Right kidney (tissue), 1 donor: ENCODE measurements around the gene RPL28.
"Not testable (repeated sequence)": the region's sequence is repeated elsewhere in the genome, so short reads cannot be mapped to it uniquely, and the experiment has no call there.

Experiments
- DNase-seq: peaks from one replicate; pipeline ENCODE4 v3.0.0-alpha.2; 2016

The RPL28 gene

DNA sequence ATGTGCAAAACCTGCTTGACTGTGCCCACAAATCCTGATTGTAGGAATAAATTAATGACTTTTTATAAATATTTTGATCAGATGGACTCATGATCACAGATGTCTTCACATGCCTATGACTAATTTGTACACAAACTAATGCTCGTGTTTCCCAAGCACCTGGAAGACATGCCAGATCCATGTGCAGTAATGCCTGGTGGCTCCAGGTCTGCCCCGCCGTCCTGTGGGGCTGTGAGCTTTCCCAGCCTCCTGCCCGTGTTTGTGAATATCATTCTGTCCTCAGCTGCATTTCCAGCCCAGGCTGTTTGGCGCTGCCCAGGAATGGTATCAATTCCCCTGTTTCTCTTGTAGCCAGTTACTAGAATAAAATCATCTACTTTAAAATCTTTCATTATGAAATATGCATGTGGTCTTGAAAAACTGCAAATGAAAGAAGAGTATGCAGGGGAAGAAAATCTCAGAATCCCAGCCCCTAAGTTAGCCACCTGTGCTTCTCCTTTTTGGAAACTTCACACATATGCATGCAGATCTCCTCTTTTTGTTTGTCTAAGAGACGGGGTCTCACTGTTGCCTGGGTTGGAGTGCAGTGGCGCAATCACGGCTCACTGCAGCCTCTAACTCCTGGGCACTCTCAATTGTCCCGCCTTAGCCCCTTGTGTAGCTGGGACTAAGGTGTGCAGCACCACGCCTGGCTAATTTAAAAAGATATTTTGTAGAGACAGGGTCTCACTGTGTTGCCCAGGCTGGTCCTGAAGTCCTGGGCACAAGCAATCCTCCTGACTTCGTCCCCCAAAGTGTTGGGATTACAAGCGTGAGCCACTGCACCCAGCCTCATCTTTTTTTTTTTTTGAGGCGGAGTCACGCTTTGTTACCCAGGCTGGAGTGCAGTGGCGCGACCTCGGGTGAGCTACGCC is 6.2 kb downstream of the RPL28 start:
- no peak for DNase-seq

GRCh38 chr19:55392820-55393761 is 7.4 kb downstream of the RPL28 start:
- no peak for DNase-seq

GRCh38 chr19:55398200-55398925 is 12.6 kb downstream of the RPL28 start:
- DNase-seq, result no peak

DNA sequence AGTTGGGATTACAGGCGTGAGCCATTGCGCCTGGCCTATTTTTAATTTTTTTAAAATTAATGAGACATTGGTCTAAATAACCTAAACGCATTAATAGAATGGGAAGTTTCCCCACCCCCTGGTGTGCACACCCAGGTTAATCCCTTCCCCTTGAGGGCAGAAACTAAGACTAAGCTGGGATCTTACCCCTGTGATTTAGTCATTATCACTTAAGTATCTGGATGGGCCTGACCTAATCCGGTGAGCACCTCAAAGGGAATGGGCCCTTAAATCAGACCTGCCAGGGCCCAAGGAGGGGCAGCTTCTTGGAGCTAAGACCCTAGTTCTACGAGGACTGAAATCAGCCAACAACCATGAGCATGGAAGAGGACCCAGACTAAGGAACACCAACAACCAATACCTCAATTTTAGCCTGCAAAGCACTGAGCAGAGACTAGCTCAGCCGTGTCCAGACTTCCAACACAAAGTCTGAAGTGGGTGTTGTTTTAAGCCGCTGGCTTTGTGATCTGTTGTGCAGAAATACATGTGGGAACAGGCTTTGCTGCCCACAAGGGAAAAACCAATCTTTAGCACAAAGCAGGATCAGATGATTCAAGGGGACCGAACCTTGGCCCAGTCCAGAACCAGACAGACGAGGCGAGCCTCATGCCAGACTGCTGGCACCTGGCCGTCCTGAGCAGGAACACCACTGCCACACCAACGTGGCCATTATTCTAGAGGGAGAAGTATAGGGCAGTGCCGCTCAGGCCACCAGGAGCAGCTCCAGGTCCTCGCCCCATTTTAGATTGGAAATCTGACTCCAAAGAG is 14.8 kb downstream of the RPL28 start:
- no peak for DNase-seq

DNA sequence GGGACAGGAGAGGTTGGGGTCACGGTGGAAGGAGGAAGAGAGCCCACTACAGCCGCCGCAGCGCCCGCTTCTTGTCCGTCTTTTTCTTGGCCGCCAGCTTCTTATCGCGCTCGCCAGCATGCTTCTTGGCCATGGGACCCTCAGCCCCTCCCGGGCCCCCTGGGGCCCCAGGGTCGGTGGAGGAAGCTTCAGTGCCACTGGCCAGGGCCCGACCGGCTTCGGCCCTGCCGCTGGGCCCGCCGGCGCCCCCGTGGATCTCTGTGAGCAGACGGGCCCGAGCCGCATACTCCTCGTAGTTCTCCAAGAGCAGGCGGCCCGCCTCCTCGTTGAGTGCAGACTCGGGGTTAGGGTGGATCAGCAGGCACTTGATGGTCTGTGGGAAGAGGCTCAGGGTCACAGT is 15.7 kb downstream of the RPL28 start:
- not testable (repeated sequence) for DNase-seq

GRCh38 chr19:55402509-55402908 is 16.8 kb downstream of the RPL28 start:
- DNase-seq, result no peak

DNA sequence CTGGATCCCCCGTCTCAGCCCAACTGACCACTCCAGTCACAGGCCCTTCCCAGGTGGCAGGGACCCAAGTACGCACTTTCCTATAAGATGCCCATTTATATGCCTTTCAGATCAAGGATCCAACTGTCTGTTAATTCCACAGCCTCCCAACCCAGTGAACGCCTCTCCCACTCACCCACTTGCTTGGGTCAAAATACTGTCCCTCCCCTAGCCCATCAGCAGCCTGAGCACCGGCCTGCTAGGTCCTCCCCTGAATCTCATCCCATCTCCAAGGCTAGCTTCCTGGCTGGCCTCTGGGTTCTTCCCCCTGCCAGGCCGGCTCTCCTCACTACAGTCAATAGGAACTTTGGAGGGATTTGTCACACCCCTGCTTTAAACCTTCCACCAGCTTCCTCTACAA is 19.9 kb downstream of the RPL28 start:
- DNase-seq, result no peak

GRCh38 chr19:55406091-55406825 is 20.5 kb downstream of the RPL28 start:
- DNase-seq, result no peak

- no peak for DNase-seq
Measured at GRCh38 chr19:55406826-55407549, 21.3 kb downstream of the RPL28 start.

- not testable (repeated sequence) for DNase-seq
Measured at GRCh38 chr19:55407550-55407799, 21.7 kb downstream of the RPL28 start, which contains the start of gene UBE2S. TSS of gene UBE2S (minus strand) at chr19:55407788. CDS start at chr19:55407589, 199 bp downstream.

- DNase-seq, result peak; percentile 94
Measured at GRCh38 chr19:55407800-55408532, 22.2 kb downstream of the RPL28 start.

DNA sequence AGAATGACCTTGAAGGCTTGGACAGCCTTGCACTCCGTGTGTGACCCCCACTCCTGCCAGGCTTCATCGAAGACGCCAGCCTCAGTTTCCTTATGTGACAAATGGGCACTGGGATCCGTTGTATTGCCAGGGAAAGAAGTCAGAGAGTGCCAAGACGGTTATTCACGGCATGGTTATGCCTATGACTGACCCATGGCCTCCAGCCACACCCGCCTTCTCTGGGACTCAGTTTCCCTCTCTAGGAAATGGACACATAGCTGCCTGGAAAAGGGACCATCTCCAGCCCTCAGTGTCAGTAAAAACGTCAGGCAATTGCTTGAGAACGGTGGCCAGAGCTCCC is 22.8 kb downstream of the RPL28 start:
- no peak for DNase-seq

DNA sequence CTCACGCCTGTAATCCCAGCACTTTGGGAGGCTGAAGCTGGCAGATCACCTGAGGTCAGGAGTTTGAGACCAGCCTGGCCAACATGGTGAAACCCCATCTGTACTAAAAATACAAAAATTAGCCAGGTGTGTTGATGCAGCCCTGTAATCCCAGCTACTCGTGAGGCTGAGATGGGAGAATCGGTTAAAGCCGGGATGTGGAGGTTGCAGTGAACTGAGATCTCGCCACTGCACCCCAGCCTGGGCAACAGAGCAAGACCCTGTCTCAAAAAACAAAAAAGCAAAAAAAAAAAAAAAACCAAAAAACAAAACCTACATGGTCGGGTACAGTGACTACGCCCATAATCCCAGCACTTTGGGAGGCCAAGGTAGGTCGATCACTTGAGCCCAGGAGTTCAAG is 23.4 kb downstream of the RPL28 start:
- DNase-seq, result not testable (repeated sequence)

DNA sequence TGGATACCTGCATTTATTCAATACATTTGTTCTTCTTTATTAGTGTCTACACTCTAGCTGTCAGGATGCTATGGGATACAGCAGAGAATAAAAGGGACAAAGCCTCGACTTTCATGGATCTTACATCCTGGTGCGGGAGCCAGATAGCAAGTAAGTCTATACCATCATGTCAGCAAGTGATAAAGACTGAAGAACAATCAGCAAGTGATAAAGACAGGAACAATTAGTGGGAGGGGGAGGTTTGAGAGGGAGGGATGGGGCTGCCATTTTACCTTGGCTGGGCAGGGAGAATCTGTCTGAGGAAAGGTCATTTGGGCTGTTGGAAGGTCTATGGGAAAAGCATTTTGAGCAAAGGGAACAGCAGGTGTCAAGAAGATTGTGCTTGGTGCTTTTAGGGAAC is 24.4 kb downstream of the RPL28 start:
- no peak for DNase-seq

- DNase-seq, result peak; percentile 55
Measured at GRCh38 chr19:55418185-55418584, 32.5 kb downstream of the RPL28 start.

GRCh38 chr19:55419103-55419502 is 33.4 kb downstream of the RPL28 start:
- no peak for DNase-seq

DNA sequence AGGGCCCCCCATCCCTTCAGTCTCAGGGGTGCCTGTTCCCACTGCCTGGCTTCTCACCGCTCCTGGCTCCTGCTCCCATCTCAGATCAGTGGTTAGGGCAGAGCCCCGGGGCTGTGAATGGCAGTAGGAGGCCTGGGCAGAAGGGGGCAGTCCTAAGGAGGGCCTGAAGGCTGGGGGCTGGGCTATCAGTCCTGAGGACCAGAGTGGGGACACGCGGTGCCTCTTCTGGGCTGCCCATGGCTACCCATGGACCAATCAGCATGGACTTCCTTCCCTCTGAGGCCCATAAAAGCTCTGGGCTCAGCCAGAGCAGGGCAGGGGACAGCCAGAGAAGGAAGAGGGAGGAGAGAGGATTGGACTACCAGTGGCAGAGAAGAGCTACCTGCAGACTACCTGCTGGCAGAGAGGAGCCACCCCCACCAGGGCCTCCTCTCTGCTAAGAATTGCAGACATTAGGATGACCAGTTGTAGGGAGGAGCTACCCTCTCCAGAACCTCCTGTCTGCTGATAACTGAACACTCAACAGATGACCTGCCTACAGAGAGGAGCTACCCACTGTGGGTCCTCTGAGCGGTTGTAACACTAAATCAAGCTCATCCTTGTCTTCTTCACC is 34.0 kb downstream of the RPL28 start:
- no peak for DNase-seq

GRCh38 chr19:55421281-55421680 is 35.5 kb downstream of the RPL28 start:
- DNase-seq, result not testable (repeated sequence)
